ENCODE results near the gene AGMO. TPM values are rescaled to one million over a fixed set of nuclear protein-coding genes. Genes with fewer than 3 reads are reported as not detected.

Gene AGMO
- polyA plus RNA-seq, 1 donor from 2014 or later: not detected

GRCh38 chr7:15396210-15397158 is 165.3 kb downstream of the AGMO start:
- Histone ChIP-seq H3K27me3 (ENCODE audit: insufficient read depth, low read depth, low read length) (no peaks in the 10 kb centered on the region), H3K9me3 (ENCODE audit: low read length) (no peaks in the 10 kb centered on the region), H3K9me2 (ENCODE audit: insufficient read depth, low read length) (no peaks in the 10 kb centered on the region), H3K9ac (ENCODE audit: low read length) (no peak overlapping the region), H3F3A (ENCODE audit: insufficient read depth, low read length, poor library complexity, severe bottlenecking) (no peaks in the 10 kb centered on the region), H3K79me2 (replicated peaks; ENCODE audit: insufficient read depth, low read length) (no peaks in the 10 kb centered on the region), H3K27ac (ENCODE audit: low read length) (no peak overlapping the region), H3K36me3 (ENCODE audit: insufficient read depth, low read length) (no peaks in the 10 kb centered on the region), H2AFZ (ENCODE audit: low read depth, low read length) (no peak overlapping the region), H4K20me1 (ENCODE audit: insufficient read depth) (no peaks in the 10 kb centered on the region), H3K4me2 (ENCODE audit: low read length) (no peak overlapping the region), H3K4me3 (ENCODE audit: low read length) (no peak overlapping the region)
- no peak for TF ChIP-seq EZH2 (IDR thresholded peaks at IDR 0.05; ENCODE audit: borderline replicate concordance, insufficient read depth, low read length, poor library complexity, severe bottlenecking)
- no peak for TF ChIP-seq POLR2AphosphoS5 (IDR thresholded peaks at IDR 0.05)
- no peak for TF ChIP-seq REST (IDR thresholded peaks at IDR 0.05; ENCODE audit: borderline replicate concordance)
- no peak for TF ChIP-seq SMC3 (conservative IDR thresholded peaks at IDR 0.05; ENCODE audit: poor library complexity)
- no peak for TF ChIP-seq MXI1 (conservative IDR thresholded peaks at IDR 0.05; ENCODE audit: poor library complexity, severe bottlenecking)
- TF ChIP-seq RAD21 (conservative IDR thresholded peaks at IDR 0.05): no peak
- no peak for TF ChIP-seq EP300 (conservative IDR thresholded peaks at IDR 0.05; ENCODE audit: poor library complexity, severe bottlenecking)
- TF ChIP-seq CTCF (IDR thresholded peaks at IDR 0.05; ENCODE audit: poor library complexity, severe bottlenecking): no peak
- TF ChIP-seq TAF1 (IDR thresholded peaks at IDR 0.05; ENCODE audit: low read depth): no peak

GRCh38 chr7:15389073-15389472 is 172.7 kb downstream of the AGMO start:
- H3K9ac ChIP-seq (ENCODE audit: low read length): no peak overlapping the region
- no peaks in the 10 kb centered on the region for H3K9me2 ChIP-seq (ENCODE audit: insufficient read depth, low read length)
- no peak overlapping the region for H3K27ac ChIP-seq (ENCODE audit: low read length)
- H4K20me1 ChIP-seq (ENCODE audit: insufficient read depth): no peaks in the 10 kb centered on the region
- H3K4me2 ChIP-seq (ENCODE audit: low read length): no peak overlapping the region
- H3K36me3 ChIP-seq (ENCODE audit: insufficient read depth, low read length): no peaks in the 10 kb centered on the region
- TF ChIP-seq REST (IDR thresholded peaks at IDR 0.05; ENCODE audit: borderline replicate concordance) (no peak), TAF1 (IDR thresholded peaks at IDR 0.05; ENCODE audit: low read depth) (no peak), POLR2AphosphoS5 (IDR thresholded peaks at IDR 0.05) (no peak), EP300 (conservative IDR thresholded peaks at IDR 0.05; ENCODE audit: poor library complexity, severe bottlenecking) (no peak), CTCF (IDR thresholded peaks at IDR 0.05; ENCODE audit: poor library complexity, severe bottlenecking) (no peak), RAD21 (conservative IDR thresholded peaks at IDR 0.05) (no peak), EZH2 (IDR thresholded peaks at IDR 0.05; ENCODE audit: borderline replicate concordance, insufficient read depth, low read length, poor library complexity, severe bottlenecking) (no peak), SMC3 (conservative IDR thresholded peaks at IDR 0.05; ENCODE audit: poor library complexity) (no peak), MXI1 (conservative IDR thresholded peaks at IDR 0.05; ENCODE audit: poor library complexity, severe bottlenecking) (no peak)
- H2AFZ ChIP-seq (ENCODE audit: low read depth, low read length): no peak overlapping the region
- H3K79me2 ChIP-seq (replicated peaks; ENCODE audit: insufficient read depth, low read length): no peaks in the 10 kb centered on the region
- no peaks in the 10 kb centered on the region for H3K27me3 ChIP-seq (ENCODE audit: insufficient read depth, low read depth, low read length)
- no peak overlapping the region for H3K4me3 ChIP-seq (ENCODE audit: low read length)
- H3K9me3 ChIP-seq (ENCODE audit: low read length): no peaks in the 10 kb centered on the region
- no peaks in the 10 kb centered on the region for H3F3A ChIP-seq (ENCODE audit: insufficient read depth, low read length, poor library complexity, severe bottlenecking)

Measured in neural cell (in vitro differentiated cells).